ENCODE measurements around the gene SANBR.

GRCh38 chr2:61109291-61109690 lies 43.6 kb downstream of the SANBR start:
- TF ChIP-seq CTCF (IDR thresholded peaks at IDR 0.05) (no peak), EZH2phosphoT487 (IDR thresholded peaks at IDR 0.05) (no peak)
